GM18873 (cell line): ENCODE data around the gene MCOLN2.
"Not testable (repeated sequence)": the region's sequence is repeated elsewhere in the genome, so short reads cannot be mapped to it uniquely, and the experiment has no call there.

ENCODE experiments used
- ATAC-seq: cut with Tn5 transposase; IDR thresholded peaks from one replicate; pipeline ENCODE4 v1.9.1; 2021; ENCODE audit warnings: mild to moderate bottlenecking, moderate library complexity, moderate number of reproducible peaks; ENCODE audit not compliant: unreplicated experiment, low FRiP score

Gene MCOLN2

DNA sequence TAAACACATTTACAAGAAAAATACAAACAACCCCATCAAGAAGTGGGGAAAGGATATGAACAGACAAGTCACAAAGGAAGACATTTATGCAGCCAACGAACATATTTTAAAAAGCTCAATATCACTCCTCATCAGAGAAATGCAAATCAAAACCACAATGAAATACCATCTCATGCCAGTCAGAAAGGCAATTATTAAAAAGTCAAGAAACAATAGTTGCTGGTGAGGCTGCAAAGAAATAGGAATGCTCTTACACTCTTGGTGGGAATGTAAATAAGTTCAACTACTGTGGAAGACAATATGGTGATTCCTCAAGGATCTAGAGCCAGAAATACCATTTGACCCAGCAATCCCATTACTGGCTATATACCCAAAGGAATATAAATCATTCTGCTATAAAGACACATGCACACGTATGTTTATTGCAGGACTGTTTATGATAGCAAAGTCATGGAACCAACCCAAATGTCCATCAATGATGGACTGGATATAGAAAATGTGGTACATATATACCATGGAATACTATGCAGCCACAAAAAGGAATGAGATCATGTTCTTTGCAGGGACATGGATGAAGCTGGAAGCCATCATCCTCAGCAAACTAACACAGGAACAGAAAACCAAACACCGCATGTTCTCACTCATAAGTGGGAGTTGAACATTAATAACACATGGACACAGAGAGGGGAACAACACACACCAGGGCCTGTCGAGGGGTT lies 88.0 kb downstream of the MCOLN2 start:
- ATAC-seq, result not testable (repeated sequence)

DNA sequence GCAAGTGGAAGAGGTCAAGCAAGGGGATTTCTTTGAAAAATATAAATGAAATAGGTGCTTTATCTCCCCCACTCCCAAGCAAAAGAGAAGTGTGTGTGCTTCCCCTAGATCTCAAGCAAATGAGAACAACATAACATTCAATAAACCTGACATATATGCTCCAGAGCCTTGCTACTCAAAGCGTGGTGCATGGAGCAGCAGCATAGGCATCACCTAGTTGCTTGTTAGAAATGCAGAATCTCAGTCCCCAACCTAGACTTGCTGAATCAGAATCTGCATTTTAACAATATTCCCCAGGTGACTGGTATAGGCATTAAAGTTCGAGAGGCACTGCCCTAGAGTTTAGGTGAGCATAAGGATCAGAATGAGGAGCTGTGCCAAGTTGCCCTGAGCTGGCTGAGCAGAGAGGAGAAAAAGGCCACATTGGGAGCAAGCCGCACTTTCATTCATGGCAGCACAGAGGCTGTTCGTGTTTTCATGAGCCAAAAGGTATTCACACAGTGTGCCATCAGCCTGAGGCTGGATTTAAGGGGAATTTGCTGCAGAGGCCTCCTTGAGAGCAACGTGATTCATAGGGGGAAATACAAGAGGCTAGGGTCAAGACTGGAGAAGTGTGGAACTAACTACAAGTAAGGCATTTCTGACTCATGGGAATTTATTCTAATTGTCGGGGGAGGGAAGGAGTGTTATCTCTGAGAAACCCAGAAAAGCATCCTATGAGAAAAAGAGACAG lies 89.7 kb downstream of the MCOLN2 start:
- no peak for ATAC-seq

DNA sequence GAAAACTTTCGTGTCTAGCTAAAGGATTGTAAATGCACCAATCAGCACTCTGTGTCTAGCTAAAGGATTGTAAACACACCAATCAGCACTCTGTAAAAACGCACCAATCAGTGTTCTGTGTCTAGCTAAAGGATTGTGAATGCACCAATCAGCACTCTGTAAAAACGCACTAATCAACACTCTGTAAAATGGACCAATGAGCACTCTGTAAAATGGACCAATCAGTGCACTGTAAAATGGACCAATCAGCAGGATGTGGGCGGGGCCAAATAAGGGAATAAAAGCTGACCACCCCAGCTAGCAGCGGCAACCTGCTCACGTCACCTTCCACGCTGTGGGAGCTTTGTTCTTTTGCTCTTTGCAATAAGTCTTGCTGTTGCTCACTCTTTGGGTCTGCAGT lies 94.2 kb downstream of the MCOLN2 start:
- not testable (repeated sequence) for ATAC-seq

DNA sequence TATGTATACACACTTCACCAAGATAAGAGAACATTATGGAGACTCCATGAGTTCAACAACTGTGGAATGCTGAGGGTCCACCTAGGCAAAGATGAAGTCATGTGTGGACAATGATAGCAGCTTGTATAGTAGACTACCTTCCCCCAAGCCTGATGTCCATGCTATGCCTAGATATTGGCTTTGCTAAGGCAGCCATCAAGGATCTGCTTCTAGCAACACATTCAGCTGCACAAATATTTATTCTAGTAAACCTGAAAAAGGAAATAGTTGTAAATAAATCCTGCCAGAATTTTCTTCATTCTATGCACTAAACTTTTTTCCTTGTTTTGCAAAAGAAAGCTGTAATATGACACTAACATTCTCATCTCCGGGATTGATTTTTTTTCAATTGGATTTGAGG lies 96.9 kb downstream of the MCOLN2 start:
- ATAC-seq, result no peak

DNA sequence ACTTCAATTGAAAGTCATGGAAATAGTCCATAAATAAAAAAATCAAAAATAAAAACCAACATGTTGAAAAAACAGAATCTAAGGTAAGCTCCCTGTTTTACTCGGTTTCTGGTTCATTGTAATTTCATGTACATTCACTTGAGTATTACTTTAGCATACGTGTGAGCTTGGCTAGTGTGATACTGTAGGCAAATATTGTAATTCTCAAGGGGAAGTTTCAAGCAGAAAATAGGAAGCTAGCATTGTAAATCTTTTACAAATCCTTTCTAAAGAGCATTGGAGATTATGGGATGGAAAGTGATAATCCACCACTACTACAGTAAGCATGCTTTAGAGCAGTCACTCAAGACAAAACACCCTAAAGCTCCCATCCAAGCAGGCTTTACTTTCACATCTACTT lies 100.6 kb downstream of the MCOLN2 start:
- no peak for ATAC-seq

DNA sequence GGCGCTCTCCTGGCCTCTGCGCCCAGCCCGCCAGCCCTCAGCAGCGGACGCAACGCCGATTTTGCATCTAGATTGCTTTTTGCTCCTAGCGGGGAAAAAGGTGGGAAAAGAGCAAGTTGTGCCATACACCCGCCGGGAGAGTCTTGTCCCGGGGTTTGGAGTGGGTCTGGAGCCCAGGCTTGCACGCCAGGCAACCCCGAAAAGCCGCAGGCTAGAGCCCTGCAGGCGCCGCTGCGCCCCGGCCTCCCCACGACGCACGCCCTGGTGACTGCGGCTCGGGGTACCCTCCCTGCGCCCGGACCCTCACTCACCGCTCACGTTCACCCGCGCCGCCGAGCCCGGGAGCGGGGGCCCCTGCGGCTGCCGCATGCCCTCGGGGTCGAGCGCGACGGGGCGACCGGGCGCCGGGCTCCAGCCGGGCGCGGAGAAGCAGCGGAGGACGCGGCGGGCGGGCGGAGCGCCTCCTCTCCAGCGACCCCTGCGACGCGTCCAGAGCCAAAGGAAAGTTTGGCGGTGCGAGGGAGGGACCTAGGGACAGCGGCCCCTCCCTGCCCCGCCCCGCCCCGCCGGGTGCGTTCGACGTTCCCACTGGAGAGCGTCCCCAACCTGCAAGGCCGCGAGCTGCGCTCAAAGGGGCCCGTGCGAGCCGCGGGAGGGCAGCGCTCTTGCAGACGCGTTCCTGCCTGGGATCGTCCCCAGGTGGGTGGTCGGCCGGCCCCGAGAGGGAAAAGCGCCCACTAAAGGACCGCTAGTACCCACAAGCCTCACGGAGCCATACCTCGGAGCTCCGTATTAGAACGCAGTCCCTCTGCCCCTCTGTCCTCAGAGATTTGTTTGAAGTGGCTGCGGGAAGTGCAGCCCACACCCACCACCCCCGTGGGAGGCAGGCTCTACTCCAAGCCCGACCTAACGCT lies 104.0 kb downstream of the MCOLN2 start, which contains the start of gene LPAR3:
TSS of gene LPAR3 (minus strand) at position 502 of the 914 bp plus-strand sequence. CDS start 27,086 bp downstream, outside the sequence.
- ATAC-seq, result no peak

DNA sequence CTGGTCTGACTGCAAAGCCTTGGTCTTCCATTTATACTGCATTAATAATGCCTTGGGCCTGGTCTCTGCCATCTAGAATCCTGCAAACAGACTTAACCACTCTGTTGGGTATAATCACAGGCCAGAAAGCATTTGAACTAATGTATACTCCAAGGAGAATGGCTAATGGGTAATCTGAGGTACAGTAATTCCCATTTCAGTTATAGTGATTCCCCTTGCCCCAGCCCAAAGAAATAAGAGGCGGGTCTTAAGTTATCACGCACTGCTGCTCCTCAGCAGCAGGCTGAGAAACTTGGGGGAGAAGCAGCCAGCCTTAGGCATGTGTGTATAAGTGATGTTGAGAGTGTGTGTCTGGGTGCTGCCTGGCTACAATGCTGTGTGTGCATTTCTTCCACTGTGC lies 106.3 kb downstream of the MCOLN2 start:
- no peak for ATAC-seq

DNA sequence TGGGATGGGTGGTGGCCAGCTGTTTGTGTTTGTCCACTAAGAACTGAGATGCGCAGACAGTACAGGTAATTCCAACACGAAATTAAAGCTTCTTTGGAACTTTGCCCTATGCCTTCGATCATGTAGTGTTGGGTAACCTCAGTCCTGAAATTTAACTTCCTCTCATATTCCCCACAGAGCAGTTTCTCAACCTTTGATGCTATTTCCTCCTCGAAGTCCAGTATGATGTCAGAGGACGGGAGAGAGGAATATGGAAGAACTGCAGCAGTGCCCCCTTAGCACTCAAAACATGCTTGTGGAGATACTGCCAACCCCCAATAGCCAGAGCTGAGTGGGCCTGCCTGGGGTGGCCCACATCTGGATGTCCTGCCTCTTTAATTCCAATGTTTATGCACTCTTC lies 107.5 kb downstream of the MCOLN2 start:
- ATAC-seq, result no peak

DNA sequence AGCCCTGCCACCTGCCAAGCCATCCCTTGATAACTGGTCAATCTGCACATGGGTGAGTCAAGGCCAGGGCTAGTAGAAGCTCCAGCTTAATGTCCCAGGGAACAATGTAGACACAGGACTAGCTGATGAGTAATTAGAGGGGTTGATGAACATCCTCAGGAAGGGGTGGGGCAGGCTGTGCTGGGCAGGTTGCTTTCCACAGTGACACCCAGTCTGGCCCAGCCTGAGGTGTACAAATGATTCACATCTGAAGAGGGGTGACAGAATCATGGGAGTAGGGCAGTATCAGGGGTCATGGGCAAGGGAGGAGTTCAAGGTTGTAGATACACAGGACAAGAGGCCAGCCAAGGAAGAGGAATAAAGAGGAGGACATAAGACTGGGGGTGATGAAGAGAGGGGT lies 108.2 kb downstream of the MCOLN2 start:
- no peak for ATAC-seq

DNA sequence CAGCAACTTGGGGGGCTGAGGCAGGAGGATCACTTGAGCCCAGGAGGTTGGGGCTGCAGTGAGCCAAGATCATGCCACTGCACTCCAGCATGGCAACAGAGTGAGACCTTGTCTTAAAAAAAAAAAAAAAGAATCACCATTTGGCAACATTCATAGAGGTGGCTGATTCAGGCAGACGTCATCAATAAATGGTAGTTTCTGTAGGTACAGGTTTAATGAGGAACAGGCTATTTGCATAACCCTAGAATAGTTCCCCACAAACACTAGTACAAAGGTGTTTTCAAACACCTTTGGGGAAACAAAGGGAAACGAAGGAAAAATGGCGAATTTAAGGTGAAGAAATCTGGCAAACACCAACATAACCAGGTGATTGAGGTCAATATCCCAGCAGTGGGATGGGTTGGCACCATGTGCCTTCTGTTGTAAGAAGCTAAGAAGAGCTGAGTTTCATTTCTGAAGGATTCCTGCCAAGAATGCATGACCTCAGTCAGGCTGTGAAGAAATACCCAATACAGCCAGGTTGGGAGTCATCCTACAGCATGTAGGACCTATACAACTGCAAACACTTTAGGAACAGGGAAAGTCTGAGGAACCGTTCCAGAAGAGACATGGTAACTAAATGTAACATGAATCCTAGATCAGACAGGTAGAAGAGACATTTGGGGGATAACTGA lies 109.5 kb downstream of the MCOLN2 start:
- no peak for ATAC-seq

DNA sequence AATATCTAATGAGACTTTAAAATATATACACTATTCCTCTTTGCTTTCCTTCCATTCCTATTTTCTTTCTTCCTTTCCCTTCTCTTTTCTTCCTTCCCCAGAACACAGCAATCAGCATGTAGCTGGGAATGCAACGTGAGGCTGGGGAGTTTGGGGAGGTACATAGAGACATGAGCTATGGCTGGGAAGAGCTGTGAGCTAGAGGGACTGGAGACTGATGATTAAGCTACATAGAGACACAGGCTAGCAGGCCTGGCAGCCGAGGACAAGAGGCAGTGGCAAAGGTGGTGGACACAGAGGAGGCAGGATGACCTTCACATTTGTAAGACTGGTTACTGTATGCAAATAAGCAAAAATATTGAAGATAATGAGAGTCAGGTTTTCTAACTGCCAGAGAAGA lies 111.4 kb downstream of the MCOLN2 start:
- no peak for ATAC-seq

DNA sequence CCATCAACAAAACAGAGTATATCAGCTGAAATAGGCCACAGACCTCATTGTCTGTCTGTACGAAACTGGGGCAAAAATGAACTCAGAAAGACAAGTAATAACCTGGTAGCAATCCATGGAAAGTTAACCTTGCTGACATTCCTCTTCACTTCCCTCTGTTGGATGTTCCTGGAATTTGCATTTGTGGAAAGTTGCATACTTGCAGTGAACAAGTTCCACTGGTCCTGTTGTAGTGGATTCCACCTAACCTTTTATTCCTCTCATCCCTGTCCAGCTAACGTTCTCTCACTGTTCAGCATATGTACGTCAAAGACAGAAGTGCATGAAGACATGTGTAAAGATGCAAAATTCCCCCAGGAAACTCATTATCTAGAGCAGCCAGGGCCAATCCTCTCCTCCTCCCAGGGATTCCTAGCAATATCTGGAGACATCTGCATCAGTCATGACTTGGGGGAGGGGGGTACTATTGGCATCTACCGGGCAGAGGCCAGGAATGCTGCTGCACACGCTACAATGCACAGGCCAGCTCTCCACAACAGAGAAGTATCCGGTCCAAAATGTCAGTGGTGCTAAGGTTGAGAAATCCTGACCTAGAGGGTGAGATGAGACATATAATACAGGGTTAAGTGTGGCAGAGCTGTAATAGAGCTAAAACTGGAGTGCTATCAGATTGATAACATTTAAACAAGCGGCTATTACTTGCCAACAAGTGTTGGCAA lies 112.1 kb downstream of the MCOLN2 start:
- ATAC-seq, result no peak

DNA sequence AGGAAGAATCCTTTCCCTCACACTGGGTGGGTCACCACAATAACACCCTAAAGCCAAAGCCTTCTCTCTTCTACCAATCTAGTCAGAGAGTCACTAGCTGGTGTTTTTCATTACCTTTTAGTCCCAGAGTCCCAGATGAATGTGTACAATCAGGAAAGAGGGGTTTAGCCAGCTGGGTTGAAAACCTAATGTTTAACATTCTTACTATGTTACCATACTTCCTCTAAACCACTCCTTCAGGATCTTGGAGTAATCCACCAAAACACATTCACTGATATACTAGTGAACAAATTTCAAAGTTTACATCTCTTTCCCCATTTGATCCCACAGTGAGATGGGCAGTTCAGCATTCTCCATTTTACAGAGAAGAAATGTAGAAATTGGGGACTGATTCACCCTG lies 113.6 kb downstream of the MCOLN2 start:
- no peak for ATAC-seq

DNA sequence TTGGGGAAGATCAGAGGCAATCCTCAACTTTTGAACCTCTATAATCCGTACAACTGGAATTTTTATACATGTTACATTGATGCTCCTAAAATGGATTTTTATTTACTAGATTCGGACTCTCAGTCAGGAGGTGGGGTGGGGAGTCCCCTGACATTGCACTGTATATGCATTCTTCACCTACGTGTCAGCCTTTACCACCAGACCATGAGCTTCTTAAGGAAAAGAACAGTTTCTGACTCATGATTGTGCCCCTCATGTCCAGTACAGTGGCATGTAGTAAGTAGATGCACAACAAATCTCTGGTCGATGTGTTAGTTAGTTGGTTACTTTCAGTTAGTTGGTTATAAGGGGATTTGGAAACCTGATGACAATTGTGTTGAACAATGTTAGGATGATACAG lies 119.3 kb downstream of the MCOLN2 start:
- no peak for ATAC-seq

DNA sequence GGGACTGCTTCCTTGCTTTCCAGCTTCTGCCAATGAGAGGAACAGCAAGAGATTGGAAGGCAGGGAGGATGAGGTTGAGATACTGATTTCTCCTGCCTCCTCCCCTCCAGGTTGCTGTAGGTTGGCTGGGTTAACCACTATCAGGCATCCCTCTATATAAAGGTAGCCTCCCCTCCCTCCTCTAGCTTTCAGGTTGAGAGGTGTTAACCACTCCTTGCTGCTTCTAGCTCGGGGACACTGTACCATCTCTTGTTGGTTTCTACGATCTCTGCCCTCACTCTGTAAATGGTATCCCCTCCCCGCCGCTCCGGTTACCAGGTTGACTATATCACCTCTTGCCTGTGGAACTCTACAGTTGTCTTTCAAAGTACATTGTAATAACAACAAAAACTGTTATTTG lies 120.6 kb downstream of the MCOLN2 start:
- ATAC-seq, result no peak
